ENCODE data around the gene TIMP4. TPM values are rescaled to one million over a fixed set of nuclear protein-coding genes. Genes with fewer than 3 reads are reported as not detected.

Gene TIMP4
- total RNA-seq, 2 donors from 2014 or later = 29.1 to 31.1 TPM

DNA sequence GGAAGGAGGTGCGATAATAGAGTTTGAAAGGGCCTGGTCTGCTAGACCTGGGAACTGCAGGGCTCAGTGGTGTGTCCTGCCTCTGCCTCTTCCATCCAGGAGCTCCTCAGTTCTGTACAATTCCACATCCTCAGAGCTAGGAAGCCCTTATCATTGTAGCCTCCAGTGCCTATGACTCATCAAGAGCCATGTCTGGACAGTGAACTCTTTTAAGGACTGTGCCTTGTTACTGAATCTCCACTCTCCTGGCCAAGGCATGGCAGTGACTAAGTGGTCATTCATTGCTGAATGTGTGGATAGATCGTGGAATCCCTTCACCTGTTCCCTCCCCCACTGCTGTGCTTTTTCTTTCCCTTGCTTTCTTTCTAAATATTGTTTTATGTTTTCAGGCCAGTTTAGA, 2.9 kb downstream of the TIMP4 start:
- H3K27me3 ChIP-seq = no peaks in the 10 kb centered on the region
- no peaks in the 10 kb centered on the region for H3K9me3 ChIP-seq
- TF ChIP-seq CTCF (IDR thresholded peaks at IDR 0.05) = no peak
- no peak overlapping the region for H3K4me3 ChIP-seq
- DNase-seq (ENCODE audit: low spot score) = peak; percentile 81
- peak overlapping the region; percentile 57 to 83 for H3K27ac ChIP-seq
- H3K36me3 ChIP-seq = peaks cover 21% of the 10 kb centered on the region
- H3K4me1 ChIP-seq = peaks cover 0 to 49% of the 10 kb centered on the region in 2 donors

DNA sequence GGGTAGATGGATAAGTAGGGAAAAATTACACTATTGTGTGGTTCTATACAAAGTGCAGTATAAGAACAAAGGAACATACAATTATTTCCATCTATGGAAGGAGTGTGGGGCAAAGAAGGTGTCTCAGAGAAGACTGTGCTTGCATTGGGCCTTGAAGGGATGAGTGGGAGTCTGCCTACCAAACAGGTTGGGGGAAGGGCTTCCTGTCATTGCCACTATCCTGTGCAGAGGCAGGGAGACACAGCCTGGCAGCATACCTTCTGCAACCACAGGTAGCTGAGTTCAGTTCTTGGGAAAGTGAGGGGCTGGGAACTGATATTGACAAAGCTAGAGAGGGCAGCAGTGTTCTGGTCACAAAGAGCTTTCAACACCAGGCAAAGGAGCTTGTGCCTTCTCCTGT, 3.4 kb downstream of the TIMP4 start:
- peaks cover 0 to 49% of the 10 kb centered on the region in 2 donors for H3K4me1 ChIP-seq
- no peaks in the 10 kb centered on the region for H3K27me3 ChIP-seq
- H3K4me3 ChIP-seq = no peak overlapping the region
- H3K27ac ChIP-seq = peak overlapping the region; percentile 57 to 83
- DNase-seq (ENCODE audit: low spot score) = peak; percentile 16
- TF ChIP-seq CTCF (IDR thresholded peaks at IDR 0.05) = no peak
- H3K36me3 ChIP-seq = peaks cover 21% of the 10 kb centered on the region
- no peaks in the 10 kb centered on the region for H3K9me3 ChIP-seq

GRCh38 chr3:12154151-12154550, 4.6 kb downstream of the TIMP4 start:
- H3K27me3 ChIP-seq = no peaks in the 10 kb centered on the region
- no peaks in the 10 kb centered on the region for H3K9me3 ChIP-seq
- DNase-seq (ENCODE audit: low spot score) = no peak
- no peak overlapping the region for H3K4me3 ChIP-seq
- no peak for TF ChIP-seq CTCF (IDR thresholded peaks at IDR 0.05)
- H3K4me1 ChIP-seq = peaks cover 0 to 45% of the 10 kb centered on the region in 2 donors
- H3K27ac ChIP-seq = no peak overlapping the region
- H3K36me3 ChIP-seq = peaks cover 21% of the 10 kb centered on the region

DNA sequence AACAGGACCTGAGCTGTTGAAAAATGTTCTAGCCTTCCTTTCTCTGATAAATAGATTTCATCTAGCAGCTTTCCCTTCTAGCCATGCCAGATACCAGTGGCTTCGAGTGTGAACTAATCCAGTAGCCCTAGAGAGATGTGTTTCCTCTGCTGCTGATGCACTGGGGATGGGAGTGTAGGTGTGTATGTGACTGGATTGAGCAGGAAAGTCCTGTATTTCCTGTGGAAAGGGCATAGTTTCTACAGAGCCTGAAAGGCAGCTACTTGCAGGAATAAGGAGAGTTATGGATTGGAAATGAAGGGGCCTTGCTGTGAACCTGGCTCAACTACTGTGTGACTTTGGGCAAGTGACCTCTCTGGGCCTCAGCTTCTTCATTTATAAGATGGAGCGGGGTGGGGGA, 8.6 kb downstream of the TIMP4 start:
- Histone ChIP-seq H3K27ac (peak overlapping the region; percentile 72 to 76), H3K27me3 (no peaks in the 10 kb centered on the region), H3K36me3 (peaks cover 21% of the 10 kb centered on the region), H3K4me3 (no peak overlapping the region), H3K4me1 (peaks cover 0 to 34% of the 10 kb centered on the region in 2 donors), H3K9me3 (no peaks in the 10 kb centered on the region)
- no peak for TF ChIP-seq CTCF (IDR thresholded peaks at IDR 0.05)
- no peak for DNase-seq (ENCODE audit: low spot score)

- H3K27me3 ChIP-seq = no peaks in the 10 kb centered on the region
- peak overlapping the region; percentile 12 to 16 for H3K4me3 ChIP-seq
- no peak for TF ChIP-seq CTCF (IDR thresholded peaks at IDR 0.05)
- DNase-seq (ENCODE audit: low spot score) = no peak
- H3K4me1 ChIP-seq = peaks cover 0 to 40% of the 10 kb centered on the region in 2 donors
- H3K27ac ChIP-seq = peak overlapping the region; percentile 72 to 76
- H3K9me3 ChIP-seq = no peaks in the 10 kb centered on the region
- H3K36me3 ChIP-seq = peaks cover 17% of the 10 kb centered on the region
Observed at GRCh38 chr3:12149029-12149428, 9.7 kb downstream of the TIMP4 start.
